Lower leg skin (tissue), 3 donors: ENCODE measurements around the gene CAMTA1.

Experiments used
- POLR2A ChIP-seq, 2 donors: fragments of 450-650 bp; IDR thresholded peaks; one replicate each; pipeline ENCODE4 v1.6.1; 2016 to 2017; ENCODE audit warnings: antibody characterized with exemption in 2 of 2, mild to moderate bottlenecking in 1 of 2, moderate library complexity in 1 of 2
- TF ChIP-seq, protein P1 (sequence below), 3 donors: fragments of 450-650 bp; IDR thresholded peaks; one replicate each; pipeline ENCODE4 v1.5.1; 2016; ENCODE audit warnings: antibody characterized with exemption in 3 of 3, mild to moderate bottlenecking in 3 of 3, moderate library complexity in 2 of 3

DNA sequence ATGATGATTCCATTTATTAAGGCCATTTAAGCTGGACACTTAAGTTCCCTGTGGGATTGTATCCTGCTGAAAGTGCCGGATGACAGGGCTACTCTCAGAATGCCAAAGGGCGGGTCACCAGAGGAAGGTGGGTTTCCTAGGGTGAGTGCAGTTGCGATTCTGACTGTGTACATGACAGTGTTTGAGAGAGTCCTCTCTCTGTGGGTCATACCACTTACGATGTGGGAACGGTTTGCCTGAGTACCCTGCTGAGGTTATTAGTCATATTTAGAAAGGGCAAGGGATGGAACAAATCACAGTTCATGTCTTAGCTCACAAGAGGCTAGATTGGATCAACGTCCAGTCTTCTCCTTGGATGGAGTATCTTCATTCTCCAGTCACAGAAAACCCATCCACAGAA lies 461.9 kb downstream of the CAMTA1 start:
- TF ChIP-seq, protein P1, sequence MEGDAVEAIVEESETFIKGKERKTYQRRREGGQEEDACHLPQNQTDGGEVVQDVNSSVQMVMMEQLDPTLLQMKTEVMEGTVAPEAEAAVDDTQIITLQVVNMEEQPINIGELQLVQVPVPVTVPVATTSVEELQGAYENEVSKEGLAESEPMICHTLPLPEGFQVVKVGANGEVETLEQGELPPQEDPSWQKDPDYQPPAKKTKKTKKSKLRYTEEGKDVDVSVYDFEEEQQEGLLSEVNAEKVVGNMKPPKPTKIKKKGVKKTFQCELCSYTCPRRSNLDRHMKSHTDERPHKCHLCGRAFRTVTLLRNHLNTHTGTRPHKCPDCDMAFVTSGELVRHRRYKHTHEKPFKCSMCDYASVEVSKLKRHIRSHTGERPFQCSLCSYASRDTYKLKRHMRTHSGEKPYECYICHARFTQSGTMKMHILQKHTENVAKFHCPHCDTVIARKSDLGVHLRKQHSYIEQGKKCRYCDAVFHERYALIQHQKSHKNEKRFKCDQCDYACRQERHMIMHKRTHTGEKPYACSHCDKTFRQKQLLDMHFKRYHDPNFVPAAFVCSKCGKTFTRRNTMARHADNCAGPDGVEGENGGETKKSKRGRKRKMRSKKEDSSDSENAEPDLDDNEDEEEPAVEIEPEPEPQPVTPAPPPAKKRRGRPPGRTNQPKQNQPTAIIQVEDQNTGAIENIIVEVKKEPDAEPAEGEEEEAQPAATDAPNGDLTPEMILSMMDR (IDR thresholded peaks at IDR 0.05) = no peak
- no peak for TF ChIP-seq POLR2A (IDR thresholded peaks at IDR 0.05)
